BLaER1 treated with 17β-estradiol and CSF1 and Interleukin-3, amounts not matched to agents 10 nM and 100 nM (cell line): ENCODE data around the gene TTC22.

Source experiments
- H3K27ac ChIP-seq, 11 experiments: shearing (Covaris generic); formaldehyde crosslinking; 2 replicates each; pipeline ENCODE4 v1.8.1; 2022
- H3K27me3 ChIP-seq, 11 experiments: shearing (Covaris generic); formaldehyde crosslinking; 2 replicates each; pipeline ENCODE4 v1.8.1; 2022
- H3K36me3 ChIP-seq, 11 experiments: shearing (Covaris generic); formaldehyde crosslinking; 2 replicates each; pipeline ENCODE4 v1.8.1; 2022
- H3K4me1 ChIP-seq, 10 experiments: shearing (Covaris generic); formaldehyde crosslinking; 2 replicates each; pipeline ENCODE4 v1.8.1; 2022
- H3K4me2 ChIP-seq, 11 experiments: shearing (Covaris generic); formaldehyde crosslinking; 2 replicates each; pipeline ENCODE4 v1.8.1; 2022
- H3K4me3 ChIP-seq, 10 experiments: shearing (Covaris generic); formaldehyde crosslinking; 2 replicates each; pipeline ENCODE4 v1.8.1; 2022
- H3K9ac ChIP-seq, 11 experiments: shearing (Covaris generic); formaldehyde crosslinking; 2 replicates each; pipeline ENCODE4 v1.8.1; 2022
- H3K9me3 ChIP-seq, 11 experiments: shearing (Covaris generic); formaldehyde crosslinking; replicated peaks in 1 of 11; 2 replicates each; pipeline ENCODE4 v1.8.1; 2022
- H4K20me1 ChIP-seq, 11 experiments: shearing (Covaris generic); formaldehyde crosslinking; 2 replicates each; pipeline ENCODE4 v1.8.1; 2022
- Cebpa-rat ChIP-seq, 11 experiments: shearing (Covaris generic); IDR thresholded peaks; 2 replicates each; pipeline ENCODE4 v1.8.1; 2022

Gene TTC22

GRCh38 chr1:54845772-54846171, 44.6 kb upstream of the TTC22 start:
- TF ChIP-seq Cebpa-rat (IDR thresholded peaks at IDR 0.05), result no peak
- no peaks in the 10 kb centered on the region for H4K20me1 ChIP-seq
- H3K9ac ChIP-seq, result no peak overlapping the region
- no peak overlapping the region for H3K4me2 ChIP-seq
- no peaks in the 10 kb centered on the region for H3K36me3 ChIP-seq
- H3K4me1 ChIP-seq, result peaks cover 0 to 23% (median 3%) of the 10 kb centered on the region in 10 experiments; a peak in 9 of 20 replicates
- no peak overlapping the region for H3K27ac ChIP-seq
- H3K9me3 ChIP-seq, result peaks cover 0 to 10% (median 0%) of the 10 kb centered on the region in 11 experiments; a peak in 3 of 22 replicates
- no peak overlapping the region for H3K4me3 ChIP-seq
- no peaks in the 10 kb centered on the region for H3K27me3 ChIP-seq

- H3K27ac ChIP-seq, result no peak overlapping the region
- H3K27me3 ChIP-seq, result no peaks in the 10 kb centered on the region
- peaks cover 0 to 10% (median 0%) of the 10 kb centered on the region in 11 experiments; a peak in 3 of 22 replicates for H3K9me3 ChIP-seq
- no peak for TF ChIP-seq Cebpa-rat (IDR thresholded peaks at IDR 0.05)
- peaks cover 0 to 11% (median 0%) of the 10 kb centered on the region in 10 experiments; a peak in 6 of 20 replicates for H3K4me1 ChIP-seq
- H3K36me3 ChIP-seq, result no peaks in the 10 kb centered on the region
- H3K9ac ChIP-seq, result no peak overlapping the region
- no peaks in the 10 kb centered on the region for H4K20me1 ChIP-seq
- H3K4me2 ChIP-seq, result no peak overlapping the region
- H3K4me3 ChIP-seq, result no peak overlapping the region
Measured at GRCh38 chr1:54844564-54844963, 43.4 kb upstream of the TTC22 start.

DNA sequence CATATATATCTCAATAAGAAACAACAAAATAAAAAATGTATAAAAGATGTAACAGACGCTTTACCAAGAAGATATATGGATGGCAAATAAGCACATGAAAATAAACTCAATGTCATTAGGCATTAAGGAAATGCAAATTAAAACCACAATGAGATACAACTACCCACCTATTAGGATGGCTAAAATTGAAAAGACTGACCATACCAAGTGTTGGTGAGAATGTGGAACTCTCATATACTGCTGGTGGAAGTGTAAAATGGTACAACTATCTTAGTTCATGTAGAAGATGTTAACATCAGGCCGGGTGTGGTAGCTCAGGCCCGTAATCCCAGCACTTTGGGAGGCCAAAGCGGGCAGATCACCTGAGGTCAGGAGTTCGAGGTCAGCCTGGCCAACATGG, 42.3 kb upstream of the TTC22 start:
- H3K27me3 ChIP-seq, result no peaks in the 10 kb centered on the region
- no peaks in the 10 kb centered on the region for H4K20me1 ChIP-seq
- no peaks in the 10 kb centered on the region for H3K36me3 ChIP-seq
- no peak overlapping the region for H3K4me2 ChIP-seq
- H3K4me3 ChIP-seq, result no peak overlapping the region
- H3K4me1 ChIP-seq, result peaks cover 0 to 11% (median 0%) of the 10 kb centered on the region in 10 experiments; a peak in 5 of 20 replicates
- no peak overlapping the region for H3K9ac ChIP-seq
- no peak overlapping the region for H3K27ac ChIP-seq
- no peak for TF ChIP-seq Cebpa-rat (IDR thresholded peaks at IDR 0.05)
- peaks cover 0 to 10% (median 0%) of the 10 kb centered on the region in 11 experiments; a peak in 3 of 22 replicates for H3K9me3 ChIP-seq

DNA sequence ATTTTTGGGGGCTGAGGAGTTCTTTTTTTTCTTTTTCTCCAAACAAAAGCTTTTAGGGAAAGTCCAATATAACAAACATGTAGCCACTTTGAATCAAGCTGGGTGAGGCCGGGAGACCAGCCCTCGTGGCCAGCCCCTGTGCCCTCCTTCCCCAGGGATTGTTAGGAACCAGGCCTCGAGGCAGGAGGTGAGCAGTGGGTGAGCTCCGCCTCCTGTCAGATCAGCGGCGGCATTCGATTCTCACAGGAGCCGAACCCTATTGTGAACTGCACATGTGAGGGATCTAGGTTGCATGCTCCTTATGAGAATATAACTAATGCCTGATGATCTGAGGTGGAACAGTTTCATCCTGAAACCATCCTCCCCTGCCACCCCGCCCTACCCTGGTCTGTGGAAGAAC, 41.8 kb upstream of the TTC22 start:
- Histone ChIP-seq H3K4me2 (no peak overlapping the region), H3K27me3 (no peaks in the 10 kb centered on the region), H3K27ac (no peak overlapping the region), H4K20me1 (no peaks in the 10 kb centered on the region), H3K4me3 (no peak overlapping the region), H3K9me3 (peaks cover 0 to 10% (median 0%) of the 10 kb centered on the region in 11 experiments; a peak in 3 of 22 replicates), H3K36me3 (no peaks in the 10 kb centered on the region), H3K9ac (no peak overlapping the region), H3K4me1 (peaks cover 0 to 11% (median 0%) of the 10 kb centered on the region in 10 experiments; a peak in 5 of 20 replicates)
- no peak for TF ChIP-seq Cebpa-rat (IDR thresholded peaks at IDR 0.05)

- Histone ChIP-seq H3K27ac (no peak overlapping the region), H3K36me3 (no peaks in the 10 kb centered on the region), H3K27me3 (no peaks in the 10 kb centered on the region), H4K20me1 (no peaks in the 10 kb centered on the region), H3K9me3 (peaks cover 0 to 10% (median 0%) of the 10 kb centered on the region in 11 experiments; a peak in 3 of 22 replicates), H3K4me3 (no peak overlapping the region), H3K4me2 (peak overlapping the region in 2 of 11 experiments; percentile 13 to 50; a peak in 4 of 22 replicates), H3K4me1 (peaks cover 0 to 11% (median 0%) of the 10 kb centered on the region in 10 experiments; a peak in 5 of 20 replicates), H3K9ac (no peak overlapping the region)
- no peak for TF ChIP-seq Cebpa-rat (IDR thresholded peaks at IDR 0.05)
Measured at GRCh38 chr1:54842206-54842915, 41.2 kb upstream of the TTC22 start.

DNA sequence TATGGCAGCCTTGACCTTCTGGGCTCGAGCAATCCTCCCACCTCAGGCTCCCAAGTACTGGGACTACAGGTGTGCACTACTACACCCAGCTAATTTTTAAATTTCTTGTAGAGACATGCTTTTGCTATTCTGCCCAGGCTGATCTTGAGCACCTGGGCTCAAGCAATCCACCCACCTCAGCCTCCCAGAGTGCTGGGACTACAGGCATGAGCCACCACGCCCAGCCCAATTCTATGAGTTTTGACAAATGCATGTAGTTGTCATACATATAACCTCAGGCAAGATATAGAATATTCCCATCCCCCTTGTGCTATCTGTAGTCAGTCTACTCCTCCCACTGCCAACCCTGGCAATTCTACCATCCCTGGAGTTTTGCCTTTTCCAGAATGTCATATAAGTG, 38.7 kb upstream of the TTC22 start:
- no peaks in the 10 kb centered on the region for H4K20me1 ChIP-seq
- TF ChIP-seq Cebpa-rat (IDR thresholded peaks at IDR 0.05), result no peak
- no peak overlapping the region for H3K4me2 ChIP-seq
- peaks cover 0 to 11% (median 0%) of the 10 kb centered on the region in 10 experiments; a peak in 5 of 20 replicates for H3K4me1 ChIP-seq
- no peak overlapping the region for H3K9ac ChIP-seq
- no peaks in the 10 kb centered on the region for H3K27me3 ChIP-seq
- no peaks in the 10 kb centered on the region for H3K36me3 ChIP-seq
- H3K4me3 ChIP-seq, result no peak overlapping the region
- H3K27ac ChIP-seq, result no peak overlapping the region
- peaks cover 0 to 10% (median 0%) of the 10 kb centered on the region in 11 experiments; a peak in 3 of 22 replicates for H3K9me3 ChIP-seq

DNA sequence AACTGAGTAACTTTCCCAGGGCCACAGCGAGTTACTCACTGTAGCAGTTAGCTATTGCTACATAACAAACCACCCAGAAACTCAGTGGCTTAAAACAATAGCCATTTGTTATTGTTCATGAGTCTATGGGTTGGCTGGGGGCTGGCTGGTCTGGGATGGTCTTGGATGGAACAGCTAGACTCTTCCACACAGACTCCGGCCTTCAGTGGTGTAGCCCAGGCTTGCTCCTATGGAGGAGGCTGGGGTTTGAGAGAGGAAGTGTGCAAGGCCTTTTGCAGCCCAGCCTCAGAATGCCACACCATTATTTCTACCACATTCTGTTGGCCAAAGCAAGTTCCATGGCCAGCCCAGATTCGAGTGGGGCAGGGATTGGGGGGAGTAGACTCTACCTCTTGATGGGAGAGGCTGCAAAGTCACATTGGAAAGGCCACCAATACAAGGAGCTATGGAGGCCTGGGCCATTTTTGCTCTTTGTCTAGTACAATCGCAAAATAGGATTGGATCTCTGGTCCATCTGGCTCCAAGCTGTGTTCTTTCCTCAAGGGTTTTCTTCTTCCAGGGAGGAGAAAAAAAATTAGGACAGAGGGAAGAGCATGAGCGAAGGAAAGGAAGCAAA, 37.5 kb upstream of the TTC22 start:
- no peak overlapping the region for H3K27ac ChIP-seq
- H3K4me2 ChIP-seq, result no peak overlapping the region
- peaks cover 0 to 11% (median 0%) of the 10 kb centered on the region in 10 experiments; a peak in 5 of 20 replicates for H3K4me1 ChIP-seq
- no peaks in the 10 kb centered on the region for H3K27me3 ChIP-seq
- no peak overlapping the region for H3K4me3 ChIP-seq
- no peak overlapping the region for H3K9ac ChIP-seq
- no peaks in the 10 kb centered on the region for H4K20me1 ChIP-seq
- no peaks in the 10 kb centered on the region for H3K36me3 ChIP-seq
- peaks cover 0 to 9% (median 0%) of the 10 kb centered on the region in 11 experiments; a peak in 3 of 22 replicates for H3K9me3 ChIP-seq
- no peak for TF ChIP-seq Cebpa-rat (IDR thresholded peaks at IDR 0.05)

DNA sequence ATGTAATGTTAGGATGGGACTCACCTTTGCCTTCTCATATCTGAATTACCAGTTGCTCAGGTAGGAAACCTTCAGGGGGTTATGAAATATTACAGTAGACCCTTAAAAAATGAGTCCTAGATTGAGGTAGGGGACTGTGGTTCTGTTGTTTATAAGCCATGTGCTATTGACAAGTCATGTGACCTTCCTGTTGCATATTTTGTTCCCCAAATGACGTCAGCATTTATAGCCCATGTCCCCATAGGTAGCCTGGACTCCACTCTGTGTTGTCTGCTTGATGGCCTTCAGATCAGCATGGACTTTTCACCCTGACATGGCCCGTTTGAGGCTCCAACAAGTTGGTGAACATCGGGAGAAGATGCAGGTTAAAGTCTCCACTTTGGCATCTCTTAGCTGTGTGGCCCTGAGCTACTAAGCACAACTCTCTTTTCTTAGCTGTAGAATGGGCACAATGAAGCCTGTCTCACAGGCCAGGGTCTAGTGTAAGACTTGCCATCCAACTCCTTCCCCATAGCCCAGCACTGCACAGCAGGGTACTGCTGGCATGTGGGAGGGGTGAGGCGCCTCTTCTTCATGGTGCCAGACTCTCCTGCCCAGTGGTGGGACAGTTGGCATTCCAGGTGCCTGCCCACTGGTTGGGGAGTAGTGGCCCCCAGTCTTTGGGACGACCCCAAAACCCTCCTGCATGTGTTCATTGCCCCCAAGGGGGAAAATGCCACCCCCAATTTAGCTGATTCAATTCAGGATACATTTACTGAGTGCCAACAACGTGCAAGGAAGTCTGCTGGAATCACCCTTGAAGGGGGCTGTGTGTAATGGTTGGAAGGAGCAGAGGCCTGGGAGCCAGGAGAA, 36.1 kb upstream of the TTC22 start:
- no peak for TF ChIP-seq Cebpa-rat (IDR thresholded peaks at IDR 0.05)
- Histone ChIP-seq H3K27ac (no peak overlapping the region), H3K36me3 (no peaks in the 10 kb centered on the region), H3K9me3 (0 out of 22 replicates have a peak, but pooled peaks cover 0 to 6% (median 0%) of the 10 kb centered on the region in 11 experiments), H3K4me3 (no peak overlapping the region), H3K4me1 (peaks cover 0 to 8% (median 0%) of the 10 kb centered on the region in 10 experiments; a peak in 5 of 20 replicates), H3K27me3 (no peaks in the 10 kb centered on the region), H3K4me2 (no peak overlapping the region), H4K20me1 (no peaks in the 10 kb centered on the region), H3K9ac (no peak overlapping the region)

DNA sequence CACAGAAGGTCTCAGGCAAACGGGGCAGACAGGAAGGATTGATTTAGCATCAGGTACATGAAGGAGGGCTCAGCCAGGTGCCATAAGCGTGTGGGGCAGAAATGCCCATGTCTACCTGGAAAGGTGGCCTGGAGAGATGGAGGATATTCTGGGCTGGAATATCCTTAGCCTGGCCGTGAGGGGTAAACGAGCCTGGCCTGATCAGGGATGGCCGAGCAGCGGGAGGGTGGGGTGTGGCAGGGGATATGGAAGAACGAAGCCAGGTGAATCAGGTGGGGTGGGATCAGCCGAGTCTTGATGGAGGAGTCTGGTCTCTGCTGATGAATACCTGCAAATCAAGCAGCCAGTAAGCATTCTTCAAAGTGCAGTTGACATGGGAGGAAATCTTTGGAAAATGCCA, 35.5 kb upstream of the TTC22 start:
- Histone ChIP-seq H3K36me3 (no peaks in the 10 kb centered on the region), H3K27me3 (no peaks in the 10 kb centered on the region), H3K4me2 (no peak overlapping the region), H3K9ac (no peak overlapping the region), H4K20me1 (no peaks in the 10 kb centered on the region), H3K9me3 (peaks cover 0 to 12% (median 4%) of the 10 kb centered on the region in 11 experiments; a peak in 13 of 22 replicates), H3K4me3 (no peak overlapping the region), H3K27ac (no peak overlapping the region), H3K4me1 (peaks cover 0 to 2% (median 0%) of the 10 kb centered on the region in 10 experiments; a peak in 3 of 20 replicates)
- TF ChIP-seq Cebpa-rat (IDR thresholded peaks at IDR 0.05), result no peak
